Measurements from ENCODE around the gene SLC28A1.

Gene SLC28A1

DNA sequence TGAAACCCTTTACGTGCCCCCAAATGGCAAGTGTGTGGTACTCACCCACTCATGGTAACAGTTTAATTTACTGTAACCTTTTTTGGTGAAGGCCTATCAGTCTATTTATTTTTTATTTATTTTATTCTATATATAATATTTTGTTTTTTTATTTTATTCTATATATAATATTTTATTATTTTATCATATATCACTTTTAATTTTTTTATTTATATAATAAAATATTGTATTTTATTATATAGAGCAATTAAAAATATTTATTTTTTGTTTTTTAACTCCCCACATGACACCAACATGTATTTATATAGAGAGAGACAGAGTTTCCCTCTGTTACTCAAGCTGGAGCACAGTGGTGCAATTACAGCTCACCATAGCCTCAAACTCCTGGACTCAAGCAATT, 41.4 kb downstream of the SLC28A1 start:
- FAIRE-seq: no peak
- no peak for TF ChIP-seq CTCF (IDR thresholded peaks at IDR 0.05; ENCODE audit: insufficient read depth, missing control alignments)
- no peak for DNase-seq (ENCODE audit: insufficient read length, low spot score)

GRCh38 chr15:84926491-84927230, 42.2 kb downstream of the SLC28A1 start:
- no peak for TF ChIP-seq CTCF (IDR thresholded peaks at IDR 0.05; ENCODE audit: insufficient read depth, missing control alignments)
- no peak for FAIRE-seq
- no peak for DNase-seq (ENCODE audit: insufficient read length, low spot score)

GRCh38 chr15:84928843-84929168, 44.3 kb downstream of the SLC28A1 start:
- FAIRE-seq (no peak), DNase-seq (ENCODE audit: insufficient read length, low spot score) (no peak)
- TF ChIP-seq CTCF (IDR thresholded peaks at IDR 0.05; ENCODE audit: insufficient read depth, missing control alignments): no peak

GRCh38 chr15:84929795-84930603, 45.5 kb downstream of the SLC28A1 start:
- no peak for TF ChIP-seq CTCF (IDR thresholded peaks at IDR 0.05; ENCODE audit: insufficient read depth, missing control alignments)
- no peak for DNase-seq (ENCODE audit: insufficient read length, low spot score)
- no peak for FAIRE-seq

DNA sequence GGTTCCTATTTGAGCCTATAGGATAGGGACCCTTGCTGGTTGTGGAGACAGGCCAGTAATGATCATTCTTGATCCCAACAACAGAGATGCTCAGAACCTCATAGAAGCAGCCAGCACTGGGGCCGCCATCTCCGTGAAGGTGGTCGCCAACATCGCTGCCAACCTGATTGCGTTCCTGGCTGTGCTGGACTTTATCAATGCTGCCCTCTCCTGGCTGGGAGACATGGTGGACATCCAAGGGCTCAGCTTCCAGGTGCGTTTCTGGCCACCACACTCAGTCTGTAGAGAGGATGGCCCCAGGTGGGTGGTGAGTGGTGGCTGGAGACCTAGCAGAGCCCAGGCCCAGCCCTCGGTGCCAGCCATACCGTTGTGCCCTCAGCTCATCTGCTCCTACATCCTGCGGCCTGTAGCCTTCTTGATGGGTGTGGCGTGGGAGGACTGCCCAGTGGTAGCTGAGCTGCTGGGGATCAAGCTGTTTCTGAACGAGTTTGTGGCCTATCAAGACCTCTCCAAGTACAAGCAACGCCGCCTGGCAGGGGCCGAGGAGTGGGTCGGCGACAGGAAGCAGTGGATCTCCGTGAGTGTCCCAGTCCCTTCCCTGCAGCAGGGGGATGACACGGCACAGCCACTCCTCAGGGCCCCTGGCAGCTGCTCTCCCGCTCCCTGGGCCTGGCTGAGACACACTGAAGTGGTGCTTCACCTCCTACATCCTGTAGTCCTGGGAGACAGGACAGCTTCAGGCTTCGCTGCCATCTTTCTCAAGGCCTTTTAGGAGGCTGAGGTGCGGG, 50.7 kb downstream of the SLC28A1 start:
- FAIRE-seq: no peak
- DNase-seq (ENCODE audit: insufficient read length, low spot score): no peak
- TF ChIP-seq CTCF (IDR thresholded peaks at IDR 0.05; ENCODE audit: insufficient read depth, missing control alignments): no peak

DNA sequence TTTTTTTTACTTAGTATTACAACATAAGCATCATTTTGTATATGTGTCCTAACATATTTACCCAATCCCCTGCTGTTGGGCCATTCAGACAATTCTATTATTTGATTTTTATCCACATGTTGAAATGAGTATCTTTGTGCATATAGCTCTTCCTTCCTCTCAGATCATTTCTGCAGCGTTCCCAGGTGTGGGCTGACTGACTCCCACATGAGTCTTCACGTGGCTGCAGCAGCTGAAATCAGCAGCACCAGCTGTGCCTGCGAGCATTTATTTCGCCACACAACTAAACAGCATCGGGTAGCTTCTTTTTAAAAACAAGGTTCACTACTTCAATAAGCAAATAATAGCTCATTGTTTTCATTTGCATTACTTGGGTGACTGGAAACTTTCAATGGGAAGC, 52.7 kb downstream of the SLC28A1 start:
- TF ChIP-seq CTCF (IDR thresholded peaks at IDR 0.05; ENCODE audit: insufficient read depth, missing control alignments): no peak

More for the DNA sequence above, 52.7 kb downstream of the SLC28A1 start:
- DNase-seq (ENCODE audit: insufficient read length, low spot score): no peak
- FAIRE-seq: no peak
